ENCODE results near the gene SLC4A1.
A peak's percentile ranks its signal among the peaks of the same experiment; 100 is the strongest.

SLC4A1 gene

GRCh38 chr17:44235583-44235936 lies 32.4 kb downstream of the SLC4A1 start:
- no peak for TF ChIP-seq CTCF (IDR thresholded peaks at IDR 0.05; ENCODE audit: low read length, missing control alignments)
- H3K4me3 ChIP-seq (replicated peaks; ENCODE audit: low read depth, low read length) = no peak overlapping the region
- DNase-seq (ENCODE audit: low read depth) = peak; percentile 42

- H3K4me3 ChIP-seq (replicated peaks; ENCODE audit: low read depth, low read length) = no peak overlapping the region
- DNase-seq (ENCODE audit: low read depth) = no peak
- TF ChIP-seq CTCF (IDR thresholded peaks at IDR 0.05; ENCODE audit: low read length, missing control alignments) = no peak
These were observed 34.4 kb downstream of the SLC4A1 start for GRCh38 chr17:44233582-44233981.

- DNase-seq (ENCODE audit: low read depth) = no peak
- TF ChIP-seq CTCF (IDR thresholded peaks at IDR 0.05; ENCODE audit: low read length, missing control alignments) = no peak
- no peak overlapping the region for H3K4me3 ChIP-seq (replicated peaks; ENCODE audit: low read depth, low read length)
These were observed 35.9 kb downstream of the SLC4A1 start for GRCh38 chr17:44232061-44232460.

DNA sequence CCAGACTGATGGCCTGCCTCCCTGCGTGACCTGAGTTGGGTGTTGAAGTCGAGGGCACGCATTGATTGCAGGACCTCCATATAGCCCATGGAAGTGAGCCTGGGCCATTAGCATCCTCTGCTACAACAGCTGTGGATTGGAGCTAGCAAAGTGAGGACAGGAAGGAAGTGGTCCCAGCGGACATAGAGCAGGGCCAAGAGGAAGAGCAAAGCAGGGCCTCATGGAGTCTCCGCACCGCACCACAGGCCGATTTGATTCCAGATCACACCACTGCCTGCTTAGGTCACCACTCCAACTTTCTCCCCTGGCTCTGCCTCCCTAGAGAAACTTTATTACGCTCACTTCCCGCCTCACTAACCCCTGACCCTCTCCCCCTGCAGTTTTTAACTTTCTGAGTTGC lies 37.8 kb downstream of the SLC4A1 start:
- DNase-seq (ENCODE audit: low read depth) = no peak
- no peak overlapping the region for H3K4me3 ChIP-seq (replicated peaks; ENCODE audit: low read depth, low read length)
- TF ChIP-seq CTCF (IDR thresholded peaks at IDR 0.05; ENCODE audit: low read length, missing control alignments) = no peak

- no peak for TF ChIP-seq CTCF (IDR thresholded peaks at IDR 0.05; ENCODE audit: low read length, missing control alignments)
- H3K4me3 ChIP-seq (replicated peaks; ENCODE audit: low read depth, low read length) = no peak overlapping the region
- no peak for DNase-seq (ENCODE audit: low read depth)
These were observed 38.8 kb downstream of the SLC4A1 start for GRCh38 chr17:44229090-44229489.

DNA sequence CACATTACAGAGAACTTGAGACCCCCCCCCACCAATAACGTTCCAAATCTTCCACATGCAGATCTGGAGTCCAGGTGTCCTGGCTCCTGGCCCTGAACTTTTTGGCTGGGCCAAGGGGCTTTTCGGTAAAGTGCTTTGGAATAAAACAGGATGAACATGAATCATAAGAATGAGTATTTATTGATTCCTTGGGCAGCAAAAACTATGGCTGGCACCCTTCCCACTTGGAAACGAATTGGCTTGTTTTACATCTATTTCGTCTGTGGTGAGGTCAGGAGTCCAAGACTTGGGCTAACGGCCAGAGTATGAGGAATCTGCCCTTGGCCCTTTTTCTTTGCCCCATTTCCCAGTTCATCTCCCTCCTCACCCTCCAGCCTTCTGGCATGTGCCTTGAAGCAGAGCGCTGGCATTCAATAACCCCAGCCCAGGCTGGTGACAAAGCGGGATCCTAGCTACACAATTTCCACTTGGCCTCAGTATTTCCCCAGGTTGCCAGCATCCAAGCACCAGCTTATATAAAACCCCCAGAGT lies 44.3 kb downstream of the SLC4A1 start:
- DNase-seq (ENCODE audit: low read depth) = peak; percentile 58
- H3K4me3 ChIP-seq (replicated peaks; ENCODE audit: low read depth, low read length) = no peak overlapping the region
- TF ChIP-seq CTCF (IDR thresholded peaks at IDR 0.05; ENCODE audit: low read length, missing control alignments) = no peak

GRCh38 chr17:44222112-44222869 lies 45.6 kb downstream of the SLC4A1 start:
- DNase-seq (ENCODE audit: low read depth) = peak; percentile 79
- H3K4me3 ChIP-seq (replicated peaks; ENCODE audit: low read depth, low read length) = peak overlapping the region; percentile 83

More at GRCh38 chr17:44222112-44222869, 45.6 kb downstream of the SLC4A1 start:
- no peak for TF ChIP-seq CTCF (IDR thresholded peaks at IDR 0.05; ENCODE audit: low read length, missing control alignments)
